Measurements from ENCODE around the gene LNPK.
"Not testable (repeated sequence)": the region's sequence is repeated elsewhere in the genome, so short reads cannot be mapped to it uniquely, and the experiment has no call there.

Gene LNPK

DNA sequence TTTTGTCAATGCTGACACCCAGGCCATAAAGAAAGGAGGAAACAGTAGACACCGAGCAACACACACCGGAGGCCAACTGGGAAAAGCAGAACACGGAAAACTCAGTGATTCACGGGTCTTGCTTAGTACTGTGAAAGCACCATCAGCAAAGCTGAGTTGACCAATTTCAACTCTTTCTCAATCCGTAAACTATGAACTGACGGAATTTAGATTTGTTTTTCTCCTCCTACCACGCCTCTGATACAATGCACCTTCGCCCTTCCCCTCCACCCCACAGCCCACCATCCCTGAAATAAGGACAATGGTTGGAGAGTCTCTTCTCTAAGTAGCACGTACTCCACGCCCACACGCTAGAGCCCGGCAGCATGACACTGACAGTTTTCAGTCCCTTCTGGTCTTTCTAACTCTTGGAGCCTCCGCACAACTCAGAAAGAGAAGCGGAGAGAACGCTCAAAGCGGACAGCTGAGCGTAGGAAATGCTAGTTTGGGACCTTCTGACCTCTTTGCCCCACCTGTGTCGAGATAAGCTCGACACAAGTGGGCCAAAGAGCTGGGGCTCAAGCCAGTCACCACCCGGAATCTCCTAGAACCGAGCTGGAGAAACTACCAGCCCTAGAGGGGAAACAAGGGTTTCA, 669 bp downstream of the LNPK start:
- Mint-ChIP-seq H3K27me3 (ENCODE audit: low read depth) (peaks cover 21% of the 10 kb centered on the region), H3K4me1 (ENCODE audit: low read depth) (peaks cover 24% of the 10 kb centered on the region), H3K4me3 (peak overlapping the region; percentile 89), H3K9me3 (no peaks in the 10 kb centered on the region), H3K36me3 (ENCODE audit: low read depth) (no peaks in the 10 kb centered on the region), H3K27ac (peak overlapping the region; percentile 75)

DNA sequence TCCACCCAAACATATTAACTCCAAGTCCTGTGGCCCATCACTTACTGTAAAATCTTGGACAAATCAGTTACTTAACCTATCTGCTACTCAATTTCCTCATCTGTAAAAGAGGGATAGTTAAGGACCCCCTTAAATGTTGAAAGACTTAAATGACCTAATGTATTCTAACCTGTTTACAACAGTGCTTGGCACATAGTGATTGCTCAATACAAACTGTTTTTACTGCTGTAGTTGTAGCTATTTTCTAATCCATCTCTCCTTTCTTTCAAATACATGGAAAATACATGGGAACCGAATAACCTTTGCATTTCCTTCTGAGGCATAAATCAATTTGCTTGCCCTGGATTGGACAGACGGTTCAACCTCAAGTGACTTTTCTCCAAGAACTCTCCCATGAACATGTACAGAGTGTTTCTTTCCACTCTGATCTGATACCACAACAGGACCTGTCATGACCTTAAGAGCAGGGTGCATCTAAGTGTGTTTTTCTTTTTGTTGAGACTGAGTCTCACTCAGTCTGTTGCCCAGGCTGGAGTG, 2.7 kb downstream of the LNPK start:
- H3K27ac Mint-ChIP-seq, result no peak overlapping the region
- peaks cover 24% of the 10 kb centered on the region for H3K4me1 Mint-ChIP-seq (ENCODE audit: low read depth)
- no peaks in the 10 kb centered on the region for H3K9me3 Mint-ChIP-seq
- no peaks in the 10 kb centered on the region for H3K36me3 Mint-ChIP-seq (ENCODE audit: low read depth)
- H3K4me3 Mint-ChIP-seq, result no peak overlapping the region
- peaks cover 10% of the 10 kb centered on the region for H3K27me3 Mint-ChIP-seq (ENCODE audit: low read depth)

DNA sequence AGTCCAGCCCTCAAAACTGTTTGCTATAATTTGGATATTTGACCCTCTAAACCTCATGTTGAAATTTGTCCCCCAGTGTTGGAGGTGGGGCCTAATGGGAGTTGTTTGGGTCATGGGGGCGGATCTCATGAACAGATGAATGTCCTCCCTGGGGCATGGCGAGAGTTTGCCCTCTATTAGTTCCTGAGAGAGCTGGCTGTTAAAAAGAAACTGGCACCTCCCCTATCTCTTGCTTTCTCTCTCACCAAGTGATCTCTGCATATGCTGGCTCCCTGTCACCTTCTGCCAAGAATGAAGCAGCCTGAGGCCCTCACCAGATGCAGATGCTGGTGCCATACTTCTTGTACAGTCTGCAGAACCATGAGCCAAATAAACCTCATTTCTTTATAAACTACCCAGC, 12.0 kb downstream of the LNPK start:
- no peaks in the 10 kb centered on the region for H3K27me3 Mint-ChIP-seq (ENCODE audit: low read depth)
- H3K36me3 Mint-ChIP-seq (ENCODE audit: low read depth), result peaks cover 18% of the 10 kb centered on the region
- H3K4me3 Mint-ChIP-seq, result no peak overlapping the region
- H3K4me1 Mint-ChIP-seq (ENCODE audit: low read depth), result no peaks in the 10 kb centered on the region
- no peak overlapping the region for H3K27ac Mint-ChIP-seq
- H3K9me3 Mint-ChIP-seq, result no peaks in the 10 kb centered on the region

- H3K4me3 Mint-ChIP-seq; H3K27me3 Mint-ChIP-seq (ENCODE audit: low read depth); H3K9me3 Mint-ChIP-seq; H3K27ac Mint-ChIP-seq; H3K4me1 Mint-ChIP-seq (ENCODE audit: low read depth): not testable (repeated sequence)
- peaks cover 20% of the 10 kb centered on the region for H3K36me3 Mint-ChIP-seq (ENCODE audit: low read depth)
These were observed 14.9 kb downstream of the LNPK start for GRCh38 chr2:175987126-175987525.

- no peaks in the 10 kb centered on the region for H3K27me3 Mint-ChIP-seq (ENCODE audit: low read depth)
- H3K4me3 Mint-ChIP-seq, result no peak overlapping the region
- no peaks in the 10 kb centered on the region for H3K9me3 Mint-ChIP-seq
- no peaks in the 10 kb centered on the region for H3K4me1 Mint-ChIP-seq (ENCODE audit: low read depth)
- peaks cover 12% of the 10 kb centered on the region for H3K36me3 Mint-ChIP-seq (ENCODE audit: low read depth)
- no peak overlapping the region for H3K27ac Mint-ChIP-seq
These were observed 17.2 kb downstream of the LNPK start for GRCh38 chr2:175984846-175985245.

- Mint-ChIP-seq H3K27me3 (ENCODE audit: low read depth) (no peaks in the 10 kb centered on the region), H3K27ac (no peak overlapping the region), H3K4me1 (ENCODE audit: low read depth) (no peaks in the 10 kb centered on the region), H3K4me3 (no peak overlapping the region), H3K9me3 (no peaks in the 10 kb centered on the region), H3K36me3 (ENCODE audit: low read depth) (peaks cover 14% of the 10 kb centered on the region)
These were observed 20.5 kb downstream of the LNPK start for GRCh38 chr2:175981551-175981950.

DNA sequence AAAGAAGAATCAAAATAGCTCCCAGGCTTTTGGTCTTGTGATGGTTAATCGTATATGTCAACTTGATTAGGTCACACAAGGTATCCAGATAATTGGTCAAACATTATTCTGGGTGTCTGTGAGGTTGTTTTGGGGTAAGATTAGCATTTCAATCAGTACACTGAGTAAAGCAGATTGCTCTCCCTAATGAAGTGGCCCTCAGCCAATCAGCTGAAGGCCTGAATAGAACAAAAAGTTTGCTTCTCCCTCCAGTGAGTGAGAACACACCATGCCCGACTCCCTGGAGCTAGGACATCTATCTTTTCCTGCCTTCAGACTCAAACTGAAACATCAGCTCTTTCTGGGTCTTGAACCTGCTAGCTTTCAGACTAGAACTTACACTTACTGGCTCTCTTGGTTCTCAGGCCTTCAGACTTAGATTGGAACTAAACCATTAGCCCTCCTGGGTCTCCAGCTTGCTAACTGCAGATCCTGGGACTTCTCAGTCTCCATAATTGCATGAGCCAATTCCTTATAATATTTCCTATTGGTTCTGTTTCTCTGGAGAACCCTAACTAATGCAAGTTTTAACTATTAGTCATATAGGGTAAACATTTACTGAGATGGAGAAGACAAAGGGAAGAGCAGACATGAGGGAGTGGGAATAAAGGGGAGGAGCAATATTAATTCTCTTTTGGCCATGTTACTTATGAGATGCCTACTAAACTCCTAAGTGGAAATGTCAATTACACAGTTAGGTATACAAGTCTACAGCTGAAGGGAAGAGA, 25.5 kb downstream of the LNPK start:
- Mint-ChIP-seq H3K36me3 (ENCODE audit: low read depth) (peaks cover 25% of the 10 kb centered on the region), H3K9me3 (no peaks in the 10 kb centered on the region), H3K4me1 (ENCODE audit: low read depth) (no peaks in the 10 kb centered on the region), H3K27ac (no peak overlapping the region), H3K27me3 (ENCODE audit: low read depth) (no peaks in the 10 kb centered on the region), H3K4me3 (no peak overlapping the region)

DNA sequence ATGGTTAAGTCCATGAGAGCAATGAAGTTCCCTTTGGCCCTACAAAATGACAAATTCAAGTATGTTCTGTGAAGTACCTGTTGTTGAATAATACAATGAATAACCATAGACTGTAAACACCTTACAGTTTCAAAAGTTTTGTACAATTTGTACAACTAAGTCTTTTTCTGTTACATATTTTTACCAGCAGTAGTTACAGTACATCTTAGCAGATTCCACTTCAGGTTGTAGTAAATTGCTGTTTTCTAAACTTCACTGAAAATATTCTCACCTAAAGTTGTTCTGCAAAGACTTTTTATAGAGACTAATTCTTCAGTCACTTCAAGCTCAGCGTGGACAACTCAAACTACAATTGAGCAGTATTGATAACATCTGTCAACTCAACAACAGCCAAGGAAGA, 28.7 kb downstream of the LNPK start:
- H3K27ac Mint-ChIP-seq, result no peak overlapping the region
- H3K4me3 Mint-ChIP-seq, result no peak overlapping the region
- H3K27me3 Mint-ChIP-seq (ENCODE audit: low read depth), result no peaks in the 10 kb centered on the region
- peaks cover 3% of the 10 kb centered on the region for H3K4me1 Mint-ChIP-seq (ENCODE audit: low read depth)
- H3K36me3 Mint-ChIP-seq (ENCODE audit: low read depth), result peaks cover 27% of the 10 kb centered on the region
- no peaks in the 10 kb centered on the region for H3K9me3 Mint-ChIP-seq

GRCh38 chr2:175966839-175967238, 35.2 kb downstream of the LNPK start:
- no peak overlapping the region for H3K27ac Mint-ChIP-seq
- H3K9me3 Mint-ChIP-seq, result peaks cover 7% of the 10 kb centered on the region
- H3K4me1 Mint-ChIP-seq (ENCODE audit: low read depth), result peaks cover 3% of the 10 kb centered on the region
- H3K36me3 Mint-ChIP-seq (ENCODE audit: low read depth), result peaks cover 15% of the 10 kb centered on the region
- no peaks in the 10 kb centered on the region for H3K27me3 Mint-ChIP-seq (ENCODE audit: low read depth)
- no peak overlapping the region for H3K4me3 Mint-ChIP-seq

DNA sequence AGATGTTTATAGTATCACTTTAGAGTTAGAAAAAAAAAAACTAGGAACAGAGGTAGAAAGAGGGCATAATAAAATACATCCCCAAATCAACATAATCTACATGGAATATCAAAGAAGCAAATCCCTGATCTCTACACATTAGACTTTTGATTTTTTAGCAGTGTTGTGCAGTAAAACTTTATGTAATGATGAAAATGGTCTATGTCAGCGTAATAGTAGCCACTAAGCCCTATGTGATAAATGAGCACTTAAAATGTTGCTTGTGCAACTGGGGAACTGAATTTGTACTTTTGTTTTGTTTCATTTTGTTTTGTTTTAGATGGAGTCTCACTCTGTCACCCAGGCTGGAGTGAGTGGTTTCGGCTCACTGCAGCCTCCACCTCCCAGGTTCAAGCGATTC, 36.3 kb downstream of the LNPK start:
- Mint-ChIP-seq H3K4me1 (ENCODE audit: low read depth) (peaks cover 5% of the 10 kb centered on the region), H3K27ac (no peak overlapping the region), H3K9me3 (peaks cover 10% of the 10 kb centered on the region), H3K27me3 (ENCODE audit: low read depth) (no peaks in the 10 kb centered on the region), H3K4me3 (no peak overlapping the region), H3K36me3 (ENCODE audit: low read depth) (peaks cover 23% of the 10 kb centered on the region)

GRCh38 chr2:175964195-175964594, 37.9 kb downstream of the LNPK start:
- H3K27me3 Mint-ChIP-seq (ENCODE audit: low read depth), result no peaks in the 10 kb centered on the region
- peaks cover 29% of the 10 kb centered on the region for H3K36me3 Mint-ChIP-seq (ENCODE audit: low read depth)
- no peak overlapping the region for H3K4me3 Mint-ChIP-seq
- peaks cover 3% of the 10 kb centered on the region for H3K4me1 Mint-ChIP-seq (ENCODE audit: low read depth)
- peaks cover 10% of the 10 kb centered on the region for H3K9me3 Mint-ChIP-seq
- H3K27ac Mint-ChIP-seq, result no peak overlapping the region

DNA sequence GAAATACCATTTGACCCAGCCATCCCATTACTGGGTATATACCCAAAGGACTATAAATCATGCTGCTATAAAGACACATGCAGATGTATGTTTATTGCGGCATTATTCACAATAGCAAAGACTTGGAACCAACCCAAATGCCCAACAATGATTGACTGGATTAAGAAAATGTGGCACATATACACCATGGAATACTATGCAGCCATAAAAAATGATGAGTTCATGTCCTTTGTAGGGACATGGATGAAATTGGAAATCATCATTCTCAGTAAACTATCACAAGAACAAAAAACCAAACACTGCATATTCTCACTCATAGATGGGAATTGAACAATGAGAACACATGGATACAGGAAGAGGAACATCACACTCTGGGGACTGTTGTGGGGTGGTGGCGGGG, 38.9 kb downstream of the LNPK start:
- not testable (repeated sequence) for H3K9me3 Mint-ChIP-seq; H3K27ac Mint-ChIP-seq; H3K4me1 Mint-ChIP-seq (ENCODE audit: low read depth); H3K4me3 Mint-ChIP-seq; H3K27me3 Mint-ChIP-seq (ENCODE audit: low read depth)
- H3K36me3 Mint-ChIP-seq (ENCODE audit: low read depth), result peaks cover 39% of the 10 kb centered on the region

GRCh38 chr2:175957845-175958244, 44.2 kb downstream of the LNPK start:
- Mint-ChIP-seq H3K27ac (no peak overlapping the region), H3K4me1 (ENCODE audit: low read depth) (peaks cover 4% of the 10 kb centered on the region), H3K27me3 (ENCODE audit: low read depth) (no peaks in the 10 kb centered on the region), H3K36me3 (ENCODE audit: low read depth) (peaks cover 47% of the 10 kb centered on the region), H3K4me3 (no peak overlapping the region), H3K9me3 (peaks cover 6% of the 10 kb centered on the region)

GRCh38 chr2:175955136-175955535, 46.9 kb downstream of the LNPK start:
- Mint-ChIP-seq H3K27me3 (ENCODE audit: low read depth) (no peaks in the 10 kb centered on the region), H3K36me3 (ENCODE audit: low read depth) (peaks cover 30% of the 10 kb centered on the region), H3K4me1 (ENCODE audit: low read depth) (peaks cover 2% of the 10 kb centered on the region), H3K4me3 (no peak overlapping the region), H3K27ac (no peak overlapping the region), H3K9me3 (no peaks in the 10 kb centered on the region)

- no peaks in the 10 kb centered on the region for H3K4me1 Mint-ChIP-seq (ENCODE audit: low read depth)
- H3K27me3 Mint-ChIP-seq (ENCODE audit: low read depth), result no peaks in the 10 kb centered on the region
- no peak overlapping the region for H3K27ac Mint-ChIP-seq
- H3K4me3 Mint-ChIP-seq, result no peak overlapping the region
- peaks cover 15% of the 10 kb centered on the region for H3K36me3 Mint-ChIP-seq (ENCODE audit: low read depth)
- no peaks in the 10 kb centered on the region for H3K9me3 Mint-ChIP-seq
These were observed 51.6 kb downstream of the LNPK start for GRCh38 chr2:175950512-175950911.

All from T-helper 1 cell treated with Interleukin-12 subunit alpha and Interleukin-12 subunit beta and Interleukin-4 antibody, amounts not matched to agents 30 μg/mL and 1 μg/mL, for 36 hours (primary cell).